Hindlimb muscle (tissue), 1 donor: ENCODE results near the gene LSM12. TPM values are rescaled to one million over a fixed set of nuclear protein-coding genes. Genes with fewer than 3 reads are reported as not detected.
"Not testable (repeated sequence)": the region's sequence is repeated elsewhere in the genome, so short reads cannot be mapped to it uniquely, and the experiment has no call there.

Experiments
- DNase-seq: peaks from one replicate; pipeline ENCODE4 v3.0.0-alpha.2; 2013
- polyA plus RNA-seq: library from polyadenylated mRNA; unstranded; fragments of 120-200 nt; gene quantifications from one replicate; pipeline ENCODE4 v1.2.1, GENCODE V29; 2013; ENCODE audit not compliant: insufficient read length

The LSM12 gene
- polyA plus RNA-seq, 1 donor: 23.3 TPM

GRCh38 chr17:44006598-44007345 lies 59.7 kb downstream of the LSM12 start:
- DNase-seq: peak; percentile 90

GRCh38 chr17:44006272-44006597 lies 60.2 kb downstream of the LSM12 start:
- no peak for DNase-seq

GRCh38 chr17:44005527-44006271 lies 60.8 kb downstream of the LSM12 start:
- DNase-seq: no peak

GRCh38 chr17:44004761-44005526 lies 61.5 kb downstream of the LSM12 start:
- DNase-seq: no peak

- DNase-seq: no peak
Measured at GRCh38 chr17:44004077-44004760, 62.3 kb downstream of the LSM12 start, which contains the start of gene NAGS. TSS of gene NAGS (plus strand) at chr17:44004622. CDS start at chr17:44004664, 42 bp downstream.

GRCh38 chr17:44002141-44002848 lies 64.2 kb downstream of the LSM12 start:
- no peak for DNase-seq

- no peak for DNase-seq
Measured at GRCh38 chr17:44001461-44001920, 65.0 kb downstream of the LSM12 start.

- no peak for DNase-seq
Measured at GRCh38 chr17:44000871-44001460, 65.5 kb downstream of the LSM12 start.

GRCh38 chr17:44000141-44000860 lies 66.2 kb downstream of the LSM12 start:
- no peak for DNase-seq

- DNase-seq: no peak
Measured at GRCh38 chr17:43999024-43999423, 67.4 kb downstream of the LSM12 start.

GRCh38 chr17:43998552-43998951 lies 67.9 kb downstream of the LSM12 start:
- no peak for DNase-seq

- DNase-seq: not testable (repeated sequence)
Measured at GRCh38 chr17:43997180-43997579, 69.3 kb downstream of the LSM12 start.

- no peak for DNase-seq
Measured at GRCh38 chr17:43995150-43995471, 71.4 kb downstream of the LSM12 start.

GRCh38 chr17:43994272-43995149 lies 72.0 kb downstream of the LSM12 start:
- peak; percentile 42 for DNase-seq

GRCh38 chr17:43992641-43993040 lies 73.8 kb downstream of the LSM12 start:
- DNase-seq: no peak

GRCh38 chr17:43988301-43988700 lies 78.2 kb downstream of the LSM12 start:
- DNase-seq: no peak

GRCh38 chr17:43987131-43988021 lies 79.1 kb downstream of the LSM12 start:
- DNase-seq: no peak

GRCh38 chr17:43986225-43986981 lies 80.1 kb downstream of the LSM12 start:
- DNase-seq: no peak
